ENCODE results near the gene CPNE2. TPM values are rescaled to one million over a fixed set of nuclear protein-coding genes. Genes with fewer than 3 reads are reported as not detected.

Gene CPNE2
- total and polyA plus RNA-seq, 2 of the 8 experiments (the other 6 are each of a cell fraction or from before 2014, with no cell fraction given): 10.6 to 39.5 TPM

DNA sequence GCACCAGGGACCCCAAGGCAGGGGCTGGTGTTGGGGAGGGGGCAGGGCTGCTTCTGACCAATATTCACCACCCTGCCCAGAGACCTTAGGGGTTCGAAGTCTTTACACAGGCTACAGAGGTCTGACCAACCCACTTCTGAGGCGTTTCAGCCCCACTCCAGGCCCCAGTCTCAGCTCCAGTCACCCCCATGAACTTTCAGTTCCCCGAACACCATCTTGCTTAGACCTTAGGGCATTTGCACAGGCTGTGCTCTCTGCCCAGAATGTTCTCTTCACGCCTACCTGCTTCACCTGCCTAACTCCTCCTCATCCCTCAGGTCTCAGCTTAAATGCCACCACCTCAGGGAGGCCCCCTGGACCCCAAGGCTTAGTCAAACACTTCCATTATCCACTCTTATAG lies 25.8 kb upstream of the CPNE2 start (continued):
- TF ChIP-seq BCL11A (IDR thresholded peaks at IDR 0.05; ENCODE audit: low read depth in 2 of 2, low read length in 2 of 2) (no peak), RFX5 (IDR thresholded peaks at IDR 0.05; ENCODE audit: borderline replicate concordance, low read depth, low read length) (no peak), NRF1 (IDR thresholded peaks at IDR 0.05; ENCODE audit: low read depth, low read length) (no peak), BRCA1 (IDR thresholded peaks at IDR 0.05; ENCODE audit: low read depth, low read length) (no peak), SP2 (IDR thresholded peaks at IDR 0.05; ENCODE audit: low read length) (no peak), SRF (IDR thresholded peaks at IDR 0.05; ENCODE audit: low read depth, low read length) (no peak)
- TF ChIP-seq, protein P1, sequence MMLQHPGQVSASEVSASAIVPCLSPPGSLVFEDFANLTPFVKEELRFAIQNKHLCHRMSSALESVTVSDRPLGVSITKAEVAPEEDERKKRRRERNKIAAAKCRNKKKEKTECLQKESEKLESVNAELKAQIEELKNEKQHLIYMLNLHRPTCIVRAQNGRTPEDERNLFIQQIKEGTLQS (IDR thresholded peaks at IDR 0.05; ENCODE audit: insufficient read depth, low read depth, low read length): no peak
- TF ChIP-seq, protein P2, sequence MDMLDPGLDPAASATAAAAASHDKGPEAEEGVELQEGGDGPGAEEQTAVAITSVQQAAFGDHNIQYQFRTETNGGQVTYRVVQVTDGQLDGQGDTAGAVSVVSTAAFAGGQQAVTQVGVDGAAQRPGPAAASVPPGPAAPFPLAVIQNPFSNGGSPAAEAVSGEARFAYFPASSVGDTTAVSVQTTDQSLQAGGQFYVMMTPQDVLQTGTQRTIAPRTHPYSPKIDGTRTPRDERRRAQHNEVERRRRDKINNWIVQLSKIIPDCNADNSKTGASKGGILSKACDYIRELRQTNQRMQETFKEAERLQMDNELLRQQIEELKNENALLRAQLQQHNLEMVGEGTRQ (IDR thresholded peaks at IDR 0.05; ENCODE audit: low read length): no peak
